SU-DHL-6 (cell line): ENCODE results near the gene SLC6A17.

Source experiments
- H2AFZ ChIP-seq: fragments of 200-600 bp; sonication (generic); 2 replicates; pipeline ENCODE4 v1.6.1; 2014; ENCODE audit warnings: low read depth, mild to moderate bottlenecking, moderate library complexity, mixed read lengths, antibody characterized with exemption, low read length; ENCODE audit not compliant: severe bottlenecking
- H3F3A ChIP-seq: fragments of 200-600 bp; shearing (Covaris generic); 2 replicates; pipeline ENCODE4 v1.6.0; 2016; ENCODE audit warnings: antibody characterized with exemption, mild to moderate bottlenecking; ENCODE audit not compliant: insufficient read depth
- H3K27ac ChIP-seq: fragments of 200-600 bp; sonication (generic); 2 replicates; pipeline ENCODE4 v1.5.1; 2016; ENCODE audit warnings: low read depth, mild to moderate bottlenecking, low read length, moderate library complexity, mixed read lengths
- H3K27me3 ChIP-seq: fragments of 200-600 bp; sonication (generic), shearing (Covaris generic); 2 replicates; pipeline ENCODE4 v1.6.0; 2014; ENCODE audit warnings: mild to moderate bottlenecking, low read length
- H3K36me3 ChIP-seq: fragments of 200-600 bp; sonication (generic); 2 replicates; pipeline ENCODE4 v1.6.1; 2014; ENCODE audit warnings: mild to moderate bottlenecking, low read length, mixed read lengths
- H3K4me2 ChIP-seq: fragments of 300-600, 200-600 bp; shearing (Covaris generic), sonication (generic); 2 replicates; pipeline ENCODE4 v1.6.0; 2014; ENCODE audit warnings: low read length, low read depth, mild to moderate bottlenecking; ENCODE audit not compliant: poor library complexity, severe bottlenecking
- H3K4me3 ChIP-seq: fragments of 200-600 bp; sonication (generic); 2 replicates; pipeline ENCODE4 v1.5.1; 2014; ENCODE audit warnings: antibody characterized with exemption, low read length, mild to moderate bottlenecking, mixed read lengths; ENCODE audit not compliant: insufficient read depth, poor library complexity, severe bottlenecking
- H3K79me2 ChIP-seq: fragments of 200-600 bp; sonication (generic); 2 replicates; pipeline ENCODE4 v1.6.1; 2014; ENCODE audit warnings: mild to moderate bottlenecking, low read length, moderate library complexity; ENCODE audit not compliant: insufficient read depth
- H3K9ac ChIP-seq: fragments of 200-600 bp; sonication (generic); 2 replicates; pipeline ENCODE4 v1.7.0; 2014; ENCODE audit warnings: mild to moderate bottlenecking, low read length
- H3K9me2 ChIP-seq: fragments of 200-600 bp; sonication (generic); replicated peaks from 2 replicates; pipeline ENCODE4 v1.6.1; 2014; ENCODE audit warnings: low read length; ENCODE audit not compliant: insufficient read depth
- H3K9me3 ChIP-seq: fragments of 200-600 bp; sonication (generic); 2 replicates; pipeline ENCODE4 v1.6.1; 2014; ENCODE audit warnings: low read length, mixed read lengths; ENCODE audit not compliant: insufficient read depth
- H4K20me1 ChIP-seq: fragments of 200-600 bp; sonication (generic); 2 replicates; pipeline ENCODE4 v1.6.1; 2014; ENCODE audit warnings: low read depth, mild to moderate bottlenecking, antibody characterized with exemption, low read length, moderate library complexity, mixed read lengths
- CTCF ChIP-seq: fragments of 200-600 bp; sonication (generic); IDR thresholded peaks from one replicate; pipeline ENCODE4 v1.5.1; 2017; ENCODE audit warnings: antibody characterized with exemption, mild to moderate bottlenecking, low read length, moderate library complexity; ENCODE audit not compliant: insufficient read depth, poor library complexity, severe bottlenecking
- EZH2phosphoT487 ChIP-seq: fragments of 200-600 bp; sonication (generic), shearing (Covaris generic); conservative IDR thresholded peaks from 2 replicates; pipeline ENCODE4 v1.6.1; 2018; ENCODE audit warnings: mild to moderate bottlenecking, antibody characterized with exemption, low read length, moderate library complexity, mixed read lengths

Gene SLC6A17

GRCh38 chr1:110177775-110178174, 27.5 kb downstream of the SLC6A17 start:
- TF ChIP-seq EZH2phosphoT487 (no peak), CTCF (no peak)
- no peaks in the 10 kb centered on the region for H4K20me1 ChIP-seq
- no peak overlapping the region for H3K9ac ChIP-seq
- H3K9me3 ChIP-seq = no peaks in the 10 kb centered on the region
- H3F3A ChIP-seq = no peaks in the 10 kb centered on the region
- H3K9me2 ChIP-seq = no peaks in the 10 kb centered on the region
- H3K79me2 ChIP-seq = no peaks in the 10 kb centered on the region
- no peak overlapping the region for H2AFZ ChIP-seq
- no peaks in the 10 kb centered on the region for H3K27me3 ChIP-seq
- H3K4me2 ChIP-seq = no peak overlapping the region
- H3K27ac ChIP-seq = no peak overlapping the region
- H3K36me3 ChIP-seq = no peaks in the 10 kb centered on the region
- no peak overlapping the region for H3K4me3 ChIP-seq

GRCh38 chr1:110183642-110184167, 33.4 kb downstream of the SLC6A17 start:
- Histone ChIP-seq H3K27me3 (no peaks in the 10 kb centered on the region), H3K36me3 (no peaks in the 10 kb centered on the region), H3F3A (no peaks in the 10 kb centered on the region), H4K20me1 (no peaks in the 10 kb centered on the region), H3K9me2 (no peaks in the 10 kb centered on the region), H3K27ac (no peak overlapping the region), H3K4me3 (no peak overlapping the region), H3K4me2 (no peak overlapping the region), H2AFZ (no peak overlapping the region), H3K79me2 (no peaks in the 10 kb centered on the region), H3K9me3 (no peaks in the 10 kb centered on the region), H3K9ac (no peak overlapping the region)
- TF ChIP-seq CTCF = no peak

GRCh38 chr1:110184446-110184845, 34.2 kb downstream of the SLC6A17 start:
- Histone ChIP-seq H2AFZ (no peak overlapping the region), H3K9me2 (no peaks in the 10 kb centered on the region), H4K20me1 (no peaks in the 10 kb centered on the region), H3K79me2 (no peaks in the 10 kb centered on the region), H3K9ac (no peak overlapping the region), H3F3A (no peaks in the 10 kb centered on the region), H3K9me3 (no peaks in the 10 kb centered on the region), H3K36me3 (no peaks in the 10 kb centered on the region), H3K4me2 (no peak overlapping the region), H3K27ac (no peak overlapping the region), H3K4me3 (no peak overlapping the region), H3K27me3 (no peaks in the 10 kb centered on the region)
- TF ChIP-seq EZH2phosphoT487 (no peak), CTCF (no peak)

- no peaks in the 10 kb centered on the region for H3K9me2 ChIP-seq
- no peak overlapping the region for H3K4me2 ChIP-seq
- no peaks in the 10 kb centered on the region for H3F3A ChIP-seq
- H3K9me3 ChIP-seq = no peaks in the 10 kb centered on the region
- H3K36me3 ChIP-seq = no peaks in the 10 kb centered on the region
- H4K20me1 ChIP-seq = no peaks in the 10 kb centered on the region
- H3K9ac ChIP-seq = no peak overlapping the region
- no peaks in the 10 kb centered on the region for H3K27me3 ChIP-seq
- TF ChIP-seq EZH2phosphoT487 (no peak), CTCF (no peak)
- no peak overlapping the region for H2AFZ ChIP-seq
- H3K79me2 ChIP-seq = no peaks in the 10 kb centered on the region
- no peak overlapping the region for H3K4me3 ChIP-seq
- H3K27ac ChIP-seq = no peak overlapping the region
Measured at GRCh38 chr1:110185181-110185580, 34.9 kb downstream of the SLC6A17 start.
